C4-2B (cell line): ENCODE results near the gene SOX30.

Source experiments
- CTCF ChIP-seq: fragments of 450-650 bp; conservative IDR thresholded peaks from 2 replicates; pipeline ENCODE4 v1.5.1; 2017; ENCODE audit warnings: mild to moderate bottlenecking
- ZFX ChIP-seq: fragments of 450-650 bp; IDR thresholded peaks from 2 replicates; pipeline ENCODE4 v1.6.1; 2017

DNA sequence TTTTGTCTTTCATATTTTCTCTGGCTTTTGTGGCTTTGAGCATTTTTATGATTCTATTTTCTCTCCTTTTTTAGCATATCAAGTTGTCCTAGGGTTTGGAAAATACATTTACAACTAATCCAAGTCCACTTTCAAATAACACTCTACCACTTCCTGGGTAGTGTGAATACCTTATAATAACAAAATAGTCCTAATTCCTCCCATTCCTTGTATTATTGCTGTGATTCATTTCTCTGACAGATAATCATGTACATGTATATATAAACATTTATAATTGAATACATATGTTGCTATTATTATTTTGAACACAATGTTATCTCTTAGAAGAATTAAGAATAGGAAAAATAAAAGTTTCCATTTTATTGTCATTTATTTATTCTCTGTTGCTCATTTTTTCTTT is 61.8 kb downstream of the SOX30 start:
- TF ChIP-seq CTCF (no peak), ZFX (no peak)
